ENCODE results near the gene HECTD4.
"Not testable (repeated sequence)": the region's sequence is repeated elsewhere in the genome, so short reads cannot be mapped to it uniquely, and the experiment has no call there.

The HECTD4 gene

GRCh38 chr12:112170971-112171596, 211.1 kb downstream of the HECTD4 start:
- no peak for DNase-seq

GRCh38 chr12:112170376-112170775, 211.9 kb downstream of the HECTD4 start:
- DNase-seq, result no peak

- no peak for DNase-seq
Measured at GRCh38 chr12:112169966-112170365, 212.3 kb downstream of the HECTD4 start.

GRCh38 chr12:112169161-112169872, 212.9 kb downstream of the HECTD4 start:
- no peak for DNase-seq

GRCh38 chr12:112168561-112168971, 213.7 kb downstream of the HECTD4 start:
- no peak for DNase-seq

GRCh38 chr12:112167718-112168525, 214.3 kb downstream of the HECTD4 start:
- no peak for DNase-seq

GRCh38 chr12:112167031-112167461, 215.2 kb downstream of the HECTD4 start:
- DNase-seq, result no peak

- DNase-seq, result no peak
Measured at GRCh38 chr12:112166051-112167015, 215.9 kb downstream of the HECTD4 start.

GRCh38 chr12:112165624-112166023, 216.6 kb downstream of the HECTD4 start:
- no peak for DNase-seq

GRCh38 chr12:112164011-112164660, 218.1 kb downstream of the HECTD4 start:
- DNase-seq, result no peak

- DNase-seq, result no peak
Measured at GRCh38 chr12:112163471-112163991, 218.7 kb downstream of the HECTD4 start.

GRCh38 chr12:112163056-112163455, 219.2 kb downstream of the HECTD4 start:
- no peak for DNase-seq

- DNase-seq, result no peak
Measured at GRCh38 chr12:112162241-112162790, 219.9 kb downstream of the HECTD4 start.

GRCh38 chr12:112161711-112162110, 220.5 kb downstream of the HECTD4 start:
- no peak for DNase-seq

GRCh38 chr12:112160611-112161010, 221.6 kb downstream of the HECTD4 start:
- no peak for DNase-seq

GRCh38 chr12:112159146-112159541, 223.1 kb downstream of the HECTD4 start:
- no peak for DNase-seq

GRCh38 chr12:112158461-112159145, 223.6 kb downstream of the HECTD4 start:
- DNase-seq, result not testable (repeated sequence)

- no peak for DNase-seq
Measured at GRCh38 chr12:112153893-112154219, 228.4 kb downstream of the HECTD4 start.

- DNase-seq, result no peak
Measured at GRCh38 chr12:112153181-112153892, 228.9 kb downstream of the HECTD4 start.

Data from femur (tissue), 1 donor.